Fibroblast of pulmonary artery (primary cell): Measurements from ENCODE around the gene RLBP1.

Experiments
- DNase-seq: peaks from one replicate; pipeline ENCODE4 v3.0.0-alpha.2; 2010; ENCODE audit warnings: low read depth
- H3K4me3 ChIP-seq: replicated peaks from 2 replicates; pipeline ENCODE4 v1.5.1; 2011; ENCODE audit warnings: low read depth, mild to moderate bottlenecking, control low read depth, low read length, moderate library complexity
- CTCF ChIP-seq: IDR thresholded peaks from 2 replicates; pipeline ENCODE4 v1.5.1; 2011; ENCODE audit warnings: mild to moderate bottlenecking, control low read depth, low read length, inconsistent platforms; ENCODE audit errors: missing control alignments

Gene RLBP1

GRCh38 chr15:89179966-89180875, 41.2 kb downstream of the RLBP1 start:
- DNase-seq = peak; percentile 20
- TF ChIP-seq CTCF = no peak
- no peak overlapping the region for H3K4me3 ChIP-seq

- no peak overlapping the region for H3K4me3 ChIP-seq
- no peak for TF ChIP-seq CTCF
- no peak for DNase-seq
Measured at GRCh38 chr15:89178307-89178977, 42.9 kb downstream of the RLBP1 start.

GRCh38 chr15:89177633-89178306, 43.6 kb downstream of the RLBP1 start:
- peak; percentile 96 for TF ChIP-seq CTCF
- peak; percentile 87 for DNase-seq
- no peak overlapping the region for H3K4me3 ChIP-seq

GRCh38 chr15:89177116-89177515, 44.3 kb downstream of the RLBP1 start:
- no peak overlapping the region for H3K4me3 ChIP-seq
- no peak for TF ChIP-seq CTCF
- DNase-seq = no peak

GRCh38 chr15:89175617-89176191, 45.7 kb downstream of the RLBP1 start:
- H3K4me3 ChIP-seq = no peak overlapping the region
- no peak for TF ChIP-seq CTCF
- no peak for DNase-seq

GRCh38 chr15:89174476-89174875, 46.9 kb downstream of the RLBP1 start:
- TF ChIP-seq CTCF = no peak
- DNase-seq = peak; percentile 49

More at GRCh38 chr15:89174476-89174875, 46.9 kb downstream of the RLBP1 start:
- H3K4me3 ChIP-seq = no peak overlapping the region
